ENCODE results near the gene SLC38A2.

The SLC38A2 gene

DNA sequence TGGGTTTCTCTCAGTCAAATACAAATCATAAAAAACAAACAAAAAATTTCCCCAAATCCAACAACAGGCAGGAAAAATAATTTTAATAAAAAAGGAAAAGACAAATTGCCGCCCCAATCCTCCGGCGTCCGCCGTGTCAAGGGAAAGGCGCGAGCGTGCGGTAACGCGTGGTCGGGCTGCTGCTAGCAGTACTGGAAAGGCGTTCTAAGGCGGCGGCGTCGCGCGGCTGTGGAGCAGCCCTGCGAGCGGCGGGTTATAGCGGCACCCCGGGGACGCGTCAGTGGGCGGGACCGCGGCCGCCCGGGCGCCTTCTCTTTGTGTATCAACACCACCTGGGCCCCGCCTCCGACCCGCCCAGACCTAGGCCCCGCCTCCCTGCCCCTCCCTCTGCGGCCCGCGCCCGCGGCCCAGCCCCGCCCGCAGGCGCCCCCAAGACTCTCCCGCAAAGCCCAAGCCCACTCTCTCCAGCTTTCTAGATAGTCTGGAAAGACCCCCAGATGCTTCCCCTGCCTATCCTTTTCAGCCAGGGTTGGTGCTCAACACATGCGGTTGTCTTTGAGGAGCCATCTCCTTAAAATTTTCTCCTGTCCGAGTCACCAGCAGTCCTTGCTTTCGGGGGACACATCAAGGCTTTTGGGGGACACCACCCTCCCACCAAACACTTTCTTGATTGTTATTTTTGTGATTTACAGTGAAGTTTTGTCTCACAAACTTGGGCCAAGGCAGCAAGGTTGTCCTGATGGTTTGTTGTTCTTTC, at the start of gene SLC38A2:
SLC38A2 (minus strand) TSS at position 230 of the 757 bp plus-strand sequence. CDS start 1,480 bp downstream, outside the sequence.
- peak within 1 kb of the TSS; percentile 100 for H3K4me3 ChIP-seq (ENCODE audit: low read length)
- no peak for TF ChIP-seq ZNF274 (IDR thresholded peaks at IDR 0.05; ENCODE audit: low read depth, low read length)

- H3K4me3 ChIP-seq (ENCODE audit: low read length): no peak overlapping the region
- no peak for TF ChIP-seq ZNF274 (IDR thresholded peaks at IDR 0.05; ENCODE audit: low read depth, low read length)
Observed at GRCh38 chr12:46419675-46420074, 47.1 kb upstream of the SLC38A2 start.

- H3K4me3 ChIP-seq (ENCODE audit: low read length): no peak overlapping the region
Observed at GRCh38 chr12:46415552-46415951, 43.0 kb upstream of the SLC38A2 start.

GRCh38 chr12:46414591-46415268, 42.2 kb upstream of the SLC38A2 start:
- no peak overlapping the region for H3K4me3 ChIP-seq (ENCODE audit: low read length)
- no peak for TF ChIP-seq ZNF274 (IDR thresholded peaks at IDR 0.05; ENCODE audit: low read depth, low read length)

More at GRCh38 chr12:46415552-46415951, 43.0 kb upstream of the SLC38A2 start:
- no peak for TF ChIP-seq ZNF274 (IDR thresholded peaks at IDR 0.05; ENCODE audit: low read depth, low read length)

DNA sequence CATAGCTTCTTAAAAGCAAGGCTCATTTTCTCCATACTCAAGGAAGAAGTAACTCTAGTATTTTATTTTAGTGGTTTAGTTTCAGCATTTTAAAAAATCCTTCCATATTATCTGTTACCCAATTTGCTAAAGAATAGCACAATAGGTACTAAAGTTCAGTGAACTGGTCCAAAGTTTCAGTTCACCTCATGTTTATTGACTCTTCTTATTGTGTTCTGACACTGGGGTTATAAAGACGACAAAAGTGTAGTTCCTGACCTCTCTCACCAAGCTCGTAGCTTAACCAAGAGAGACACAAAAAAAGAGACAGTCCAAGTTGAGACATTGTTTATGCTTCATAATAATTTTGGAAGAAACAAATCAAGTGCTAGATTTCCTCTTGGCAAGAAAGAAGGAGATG, 40.8 kb upstream of the SLC38A2 start:
- H3K4me3 ChIP-seq (ENCODE audit: low read length): no peak overlapping the region
- no peak for TF ChIP-seq ZNF274 (IDR thresholded peaks at IDR 0.05; ENCODE audit: low read depth, low read length)

- TF ChIP-seq ZNF274 (IDR thresholded peaks at IDR 0.05; ENCODE audit: low read depth, low read length): no peak
- H3K4me3 ChIP-seq (ENCODE audit: low read length): no peak overlapping the region
Observed at GRCh38 chr12:46412857-46413256, 40.3 kb upstream of the SLC38A2 start.

GRCh38 chr12:46410495-46410894, 37.9 kb upstream of the SLC38A2 start:
- TF ChIP-seq ZNF274 (IDR thresholded peaks at IDR 0.05; ENCODE audit: low read depth, low read length): no peak
- no peak overlapping the region for H3K4me3 ChIP-seq (ENCODE audit: low read length)

- no peak overlapping the region for H3K4me3 ChIP-seq (ENCODE audit: low read length)
- TF ChIP-seq ZNF274 (IDR thresholded peaks at IDR 0.05; ENCODE audit: low read depth, low read length): no peak
Observed at GRCh38 chr12:46409974-46410373, 37.4 kb upstream of the SLC38A2 start.

- H3K4me3 ChIP-seq (ENCODE audit: low read length): no peak overlapping the region
- TF ChIP-seq ZNF274 (IDR thresholded peaks at IDR 0.05; ENCODE audit: low read depth, low read length): no peak
Observed at GRCh38 chr12:46409342-46409741, 36.8 kb upstream of the SLC38A2 start.

DNA sequence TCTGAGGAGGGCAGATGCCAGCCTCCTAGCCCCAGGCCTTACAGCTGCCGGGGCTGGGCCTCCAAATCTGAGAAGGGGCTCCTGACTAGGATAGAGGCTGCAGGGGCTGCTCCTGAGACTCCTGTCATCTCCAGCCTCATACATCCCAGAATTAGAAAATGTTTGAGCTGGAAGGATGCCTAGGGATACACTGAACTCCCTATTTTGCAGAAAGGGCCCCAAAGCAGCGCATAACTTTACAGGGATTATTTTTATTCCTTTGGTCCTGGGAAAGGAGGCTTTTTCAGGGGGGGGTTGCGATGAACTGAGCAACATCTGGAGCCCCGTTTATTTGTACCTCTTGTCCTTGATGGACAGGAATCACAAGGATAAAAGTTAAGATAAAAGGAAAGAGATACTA, 35.9 kb upstream of the SLC38A2 start:
- TF ChIP-seq ZNF274 (IDR thresholded peaks at IDR 0.05; ENCODE audit: low read depth, low read length): no peak
- no peak overlapping the region for H3K4me3 ChIP-seq (ENCODE audit: low read length)

DNA sequence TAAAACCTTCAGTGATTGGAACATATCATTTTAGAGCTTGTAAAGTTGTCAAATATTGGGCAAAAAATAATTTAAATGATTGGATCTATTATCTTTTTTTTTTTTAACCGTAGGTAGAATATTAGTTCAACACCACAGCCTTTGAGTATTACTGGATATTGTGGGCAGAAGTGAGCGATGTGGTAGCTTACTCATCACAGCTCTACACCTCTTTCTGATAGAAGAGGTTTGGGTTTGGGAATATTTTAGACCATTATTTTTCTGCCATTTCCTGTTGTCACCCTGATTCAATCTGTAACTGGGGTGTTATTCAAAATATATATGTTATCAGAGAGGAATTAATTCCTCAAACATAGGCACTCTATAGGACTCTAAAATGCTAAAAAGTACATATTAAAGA, 34.8 kb upstream of the SLC38A2 start:
- no peak for TF ChIP-seq ZNF274 (IDR thresholded peaks at IDR 0.05; ENCODE audit: low read depth, low read length)
- H3K4me3 ChIP-seq (ENCODE audit: low read length): no peak overlapping the region

DNA sequence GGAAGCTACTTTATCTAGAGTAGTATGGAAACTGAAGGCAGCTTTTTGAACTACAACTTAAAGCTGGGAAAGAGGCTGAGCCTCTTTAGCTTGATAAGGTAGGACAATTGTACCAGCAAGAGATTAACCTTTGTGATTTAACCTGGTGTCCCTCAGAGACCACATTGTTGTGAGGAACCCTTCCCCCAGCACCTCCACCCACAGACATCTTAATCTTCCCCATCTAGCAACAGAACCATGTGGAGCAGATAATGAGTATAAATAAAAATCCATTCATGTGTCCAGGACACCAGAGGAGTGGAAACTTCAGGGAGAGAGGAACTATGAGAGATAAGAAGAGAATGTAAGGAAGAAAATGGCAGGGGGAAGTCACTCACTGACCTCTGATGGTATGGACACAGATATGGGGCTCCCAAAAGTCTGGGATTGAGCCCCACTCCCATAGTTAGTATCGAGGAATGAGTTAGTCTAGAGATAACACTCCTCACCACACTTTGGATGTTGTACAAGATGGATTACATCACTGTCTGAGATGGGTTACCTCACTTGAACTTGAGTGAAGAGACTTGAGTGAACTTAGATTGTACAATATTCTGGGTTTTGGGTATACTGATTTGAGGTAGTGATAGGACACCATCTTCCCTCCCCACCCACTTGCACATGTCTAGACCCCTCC, 33.9 kb upstream of the SLC38A2 start:
- no peak overlapping the region for H3K4me3 ChIP-seq (ENCODE audit: low read length)
- TF ChIP-seq ZNF274 (IDR thresholded peaks at IDR 0.05; ENCODE audit: low read depth, low read length): no peak

- TF ChIP-seq ZNF274 (IDR thresholded peaks at IDR 0.05; ENCODE audit: low read depth, low read length): no peak
- H3K4me3 ChIP-seq (ENCODE audit: low read length): no peak overlapping the region
Observed at GRCh38 chr12:46404733-46405132, 32.2 kb upstream of the SLC38A2 start.

GRCh38 chr12:46404225-46404631, 31.7 kb upstream of the SLC38A2 start:
- no peak for TF ChIP-seq ZNF274 (IDR thresholded peaks at IDR 0.05; ENCODE audit: low read depth, low read length)

GRCh38 chr12:46403719-46404070, 31.1 kb upstream of the SLC38A2 start:
- TF ChIP-seq ZNF274 (IDR thresholded peaks at IDR 0.05; ENCODE audit: low read depth, low read length): no peak
- no peak overlapping the region for H3K4me3 ChIP-seq (ENCODE audit: low read length)

More at GRCh38 chr12:46404225-46404631, 31.7 kb upstream of the SLC38A2 start:
- H3K4me3 ChIP-seq (ENCODE audit: low read length): no peak overlapping the region
